Epithelial cell of proximal tubule (primary cell): Measurements from ENCODE around the gene KRT74. TPM values are rescaled to one million over a fixed set of nuclear protein-coding genes. Genes with fewer than 3 reads are reported as not detected.

Experiments
- DNase-seq: peaks from one replicate; pipeline ENCODE4 v3.0.0-alpha.2; 2011; ENCODE audit warnings: low read depth
- H3K4me3 ChIP-seq: 2 replicates; pipeline ENCODE4 v1.5.1; 2011; ENCODE audit warnings: low read depth, mild to moderate bottlenecking, low read length
- CTCF ChIP-seq: conservative IDR thresholded peaks from 2 replicates; pipeline ENCODE4 v1.5.1; 2012; ENCODE audit warnings: low read depth, mild to moderate bottlenecking, low read length
- total RNA-seq: library from RNA; depleted of rRNA; stranded (reverse); fragments of >200 nt; gene quantifications from 2 replicates; pipeline ENCODE4 v1.2.3, GENCODE V29; 2015

The KRT74 gene
- total RNA-seq, 1 donor from 2014 or later, result not detected

GRCh38 chr12:52542157-52542556, 31.5 kb downstream of the KRT74 start:
- TF ChIP-seq CTCF, result no peak
- DNase-seq, result no peak
- no peak overlapping the region for H3K4me3 ChIP-seq

- no peak for DNase-seq
- TF ChIP-seq CTCF, result no peak
- no peak overlapping the region for H3K4me3 ChIP-seq
These were observed 31.9 kb downstream of the KRT74 start for GRCh38 chr12:52541709-52542108.

- no peak for DNase-seq
- no peak for TF ChIP-seq CTCF
- no peak overlapping the region for H3K4me3 ChIP-seq
These were observed 33.1 kb downstream of the KRT74 start for GRCh38 chr12:52540531-52540930.

GRCh38 chr12:52539821-52540173, 33.8 kb downstream of the KRT74 start:
- H3K4me3 ChIP-seq, result no peak overlapping the region
- no peak for TF ChIP-seq CTCF
- DNase-seq, result no peak

GRCh38 chr12:52539083-52539820, 34.4 kb downstream of the KRT74 start:
- peak; percentile 6 for DNase-seq
- no peak overlapping the region for H3K4me3 ChIP-seq
- no peak for TF ChIP-seq CTCF

GRCh38 chr12:52537101-52537500, 36.5 kb downstream of the KRT74 start:
- TF ChIP-seq CTCF, result no peak
- H3K4me3 ChIP-seq, result no peak overlapping the region
- no peak for DNase-seq

GRCh38 chr12:52535574-52535973, 38.1 kb downstream of the KRT74 start:
- TF ChIP-seq CTCF, result no peak

More at GRCh38 chr12:52535574-52535973, 38.1 kb downstream of the KRT74 start:
- no peak for DNase-seq
- no peak overlapping the region for H3K4me3 ChIP-seq
